K562 (cell line): ENCODE results near the gene ELOF1. TPM values are rescaled to one million over a fixed set of nuclear protein-coding genes. Genes with fewer than 3 reads are reported as not detected.

Experiments used
- CCAR2 ChIP-seq: fragments of 200-400 bp; formaldehyde crosslinking; IDR thresholded peaks from 2 replicates; pipeline ENCODE4 v1.6.1; 2017; ENCODE audit warnings: mild to moderate bottlenecking, low read depth, low read length
- CSDE1 ChIP-seq, 2 experiments: fragments of 450-650 bp; IDR thresholded peaks; 2 replicates each; pipeline ENCODE4 v1.6.1; 2016; ENCODE audit warnings: mild to moderate bottlenecking in 1 of 2
- DNMT1 ChIP-seq: fragments of 450-650 bp; IDR thresholded peaks from 2 replicates; pipeline ENCODE4 v1.6.1; 2016; ENCODE audit warnings: antibody characterized with exemption, mild to moderate bottlenecking
- HDAC2 ChIP-seq: fragments of 450-650 bp; IDR thresholded peaks from 2 replicates; pipeline ENCODE4 v1.6.1; 2016; ENCODE audit warnings: mild to moderate bottlenecking
- KAT2B ChIP-seq: IDR thresholded peaks from one replicate; pipeline ENCODE4 v1.6.1; 2012; ENCODE audit warnings: low read depth, mild to moderate bottlenecking, control low read depth, inconsistent platforms, low read length, moderate library complexity
- KDM5B ChIP-seq: fragments of 200-600 bp; sonication (generic); IDR thresholded peaks from 2 replicates; pipeline ENCODE4 v1.6.1; 2012; ENCODE audit warnings: low read depth, mild to moderate bottlenecking, moderate library complexity, low read length, control low read depth, inconsistent platforms; ENCODE audit not compliant: insufficient replicate concordance
- MYC ChIP-seq, 2 experiments: fragments of 250-450 bp in 1 of 2; sonication (Bioruptor Pico) in 1 of 2; IDR thresholded peaks; 2 replicates each; pipeline versions ENCODE4 v1.5.1 to v1.6.1; 2012 to 2021; ENCODE audit warnings: low read depth in 2 of 2, borderline replicate concordance in 1 of 2, improper control_type of control experiment in 1 of 2, low read length in 1 of 2, mild to moderate bottlenecking in 1 of 2, moderate library complexity in 1 of 2
- NR1H2 ChIP-seq: sonication (generic); formaldehyde crosslinking; IDR thresholded peaks from 2 replicates; pipeline ENCODE4 v1.4.0; 2020; ENCODE audit warnings: mild to moderate bottlenecking, missing genetic modification reagents
- SMARCA4 ChIP-seq: fragments of 450-650 bp; IDR thresholded peaks from 2 replicates; pipeline ENCODE4 v1.6.1; 2016
- SMARCC2 ChIP-seq: fragments of 450-650 bp; IDR thresholded peaks from 2 replicates; pipeline ENCODE4 v1.6.1; 2017; ENCODE audit warnings: antibody characterized with exemption, moderate library complexity, mild to moderate bottlenecking, low read depth
- SUPT5H ChIP-seq: fragments of 450-650 bp; IDR thresholded peaks from 2 replicates; pipeline ENCODE4 v1.6.1; 2016
- ZKSCAN3 ChIP-seq: fragments of 250-450 bp; sonication (Bioruptor Pico); IDR thresholded peaks from 2 replicates; pipeline ENCODE4 v1.4.0; 2020
- ZNF224 ChIP-seq: sonication (generic); formaldehyde crosslinking; IDR thresholded peaks from 2 replicates; pipeline ENCODE4 v1.8.0; 2022; ENCODE audit warnings: mild to moderate bottlenecking, missing genetic modification reagents
- ZNF766 ChIP-seq: fragments of 200-800 bp; sonication (Bioruptor generic); conservative IDR thresholded peaks from 2 replicates; pipeline ENCODE4 v1.6.1; 2016; ENCODE audit warnings: missing genetic modification characterization, missing compliant biosample characterization
- polyA plus RNA-seq, 8 experiments: library from polyadenylated mRNA; depleted of rRNA in 4 of 8; stranded (reverse) in 5 of 8; unstranded in 3 of 8; fragments of >200 nt; fragmentation: Nextera tagmentation in 2 of 8; fragmentation: Illumina TruSeq in 1 of 8; extraction: Ambion mirVana in 2 of 8; extraction: Trizol in 1 of 8; gene quantifications; 2 replicates each; pipeline versions ENCODE4 v1.2.1 to v1.2.3, GENCODE V29; 2011 to 2014; ENCODE audit warnings: inconsistent platforms in 1 of 8, missing spikeins in 1 of 8
- total RNA-seq, 7 experiments: library from RNA; depleted of rRNA in 6 of 7; stranded (reverse); fragments of >200 nt in 6 of 7; fragmentation: Illumina TruSeq in 2 of 7; extraction: Trizol in 2 of 7; gene quantifications; 2 replicates each; pipeline versions ENCODE4 v1.2.1 to v1.2.3, GENCODE V29; 2011 to 2021; ENCODE audit warnings: low replicate concordance in 1 of 7
- TF ChIP-seq, protein P1 (sequence below), 2 experiments: fragments of 250-450 bp in 1 of 2; fragments of 450-650 bp in 1 of 2; sonication (Bioruptor Pico) in 1 of 2; IDR thresholded peaks; 2 replicates each; pipeline versions ENCODE4 v1.6.1 to v1.8.0; 2016 to 2021; ENCODE audit warnings: mild to moderate bottlenecking in 2 of 2, moderate library complexity in 2 of 2, missing compliant biosample characterization in 1 of 2, missing genetic modification characterization in 1 of 2
- TF ChIP-seq, protein P2 (sequence below): fragments of 250-450 bp; sonication (Bioruptor Pico); IDR thresholded peaks from 2 replicates; pipeline ENCODE4 v1.8.0; 2021; ENCODE audit warnings: borderline replicate concordance, mild to moderate bottlenecking, moderate library complexity; ENCODE audit not compliant: poor library complexity, severe bottlenecking
- TF ChIP-seq, protein P3 (sequence below): fragments of 450-650 bp; IDR thresholded peaks from 2 replicates; pipeline ENCODE4 v1.6.1; 2016; ENCODE audit warnings: missing biosample characterization, missing genetic modification characterization
- TF ChIP-seq, protein P4 (sequence below): IDR thresholded peaks from 2 replicates; pipeline ENCODE4 v1.6.1; 2011; ENCODE audit warnings: borderline replicate concordance, low read depth, mild to moderate bottlenecking, moderate library complexity, low read length; ENCODE audit not compliant: insufficient read depth, poor library complexity, severe bottlenecking
- TF ChIP-seq, protein P5 (sequence below), 3 experiments: fragments of 200-800 bp in 1 of 3; sonication (Bioruptor generic) in 1 of 3; sonication (generic) in 1 of 3; formaldehyde crosslinking in 1 of 3; IDR thresholded peaks; 2 replicates each; pipeline versions ENCODE4 v1.6.1 to v1.8.0; 2016 to 2022; ENCODE audit warnings: mild to moderate bottlenecking in 2 of 3, missing compliant biosample characterization in 2 of 3, missing genetic modification characterization in 2 of 3, missing genetic modification reagents in 1 of 3

The ELOF1 gene
- total and polyA plus RNA-seq, 9 of the 15 experiments (the other 6 are each of a cell fraction or from before 2014, with no cell fraction given), result 16.7 to 147 (median 74.2) TPM

DNA sequence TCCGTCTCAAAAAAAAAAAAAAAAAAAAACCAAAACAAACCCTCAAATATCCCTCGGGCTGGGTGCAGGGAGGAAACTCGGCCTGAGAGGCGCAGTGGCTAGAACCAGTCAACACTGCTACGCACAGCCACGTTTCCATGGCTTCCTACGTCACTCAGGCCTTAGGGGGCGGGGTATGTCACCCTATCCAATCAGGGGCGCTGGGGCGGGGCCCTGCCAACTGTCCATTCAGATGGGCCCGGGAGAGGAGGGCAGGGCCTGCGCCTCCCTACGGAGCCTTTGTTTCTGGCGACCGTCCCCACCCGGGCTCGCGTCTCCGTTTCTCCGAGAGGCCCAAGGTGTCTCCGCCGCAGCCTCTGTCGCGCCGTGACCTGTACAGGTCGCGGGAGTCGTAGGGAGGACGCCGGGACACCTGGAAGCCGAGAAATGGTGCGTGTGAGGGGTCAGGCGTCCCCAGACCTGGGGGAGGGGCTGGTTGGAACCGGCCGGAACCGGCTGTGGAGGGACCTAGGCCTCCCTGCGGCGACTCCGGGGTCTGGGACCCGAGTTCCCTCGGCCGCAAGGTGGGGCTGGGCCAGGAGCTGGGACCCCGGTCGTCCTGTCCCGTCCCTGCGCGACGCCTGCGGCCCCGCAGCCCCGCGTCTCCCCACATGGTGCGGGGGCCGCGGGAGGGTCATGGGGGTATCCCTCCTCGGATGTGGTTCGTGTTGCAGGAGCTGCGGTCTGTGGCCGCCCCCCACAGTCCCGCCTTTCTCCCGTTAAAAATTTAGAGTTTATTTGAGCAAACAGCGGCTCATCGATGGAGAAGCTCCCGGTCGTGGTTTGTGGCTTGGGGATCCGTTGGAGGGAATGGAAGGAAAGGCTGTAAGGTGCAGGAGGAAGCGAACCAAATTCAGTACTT lies 38.4 kb upstream of the ELOF1 start, which contains the start of gene ZNF627 (continued):
- TF ChIP-seq, protein P1, sequence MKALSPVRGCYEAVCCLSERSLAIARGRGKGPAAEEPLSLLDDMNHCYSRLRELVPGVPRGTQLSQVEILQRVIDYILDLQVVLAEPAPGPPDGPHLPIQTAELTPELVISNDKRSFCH (CRISPR knock-in tag; IDR thresholded peaks at IDR 0.05), result no peak
- TF ChIP-seq, protein P1 (tag; IDR thresholded peaks at IDR 0.05), result peak; percentile 74; the same call in 1 of the 2 replicates
- TF ChIP-seq, protein P2, sequence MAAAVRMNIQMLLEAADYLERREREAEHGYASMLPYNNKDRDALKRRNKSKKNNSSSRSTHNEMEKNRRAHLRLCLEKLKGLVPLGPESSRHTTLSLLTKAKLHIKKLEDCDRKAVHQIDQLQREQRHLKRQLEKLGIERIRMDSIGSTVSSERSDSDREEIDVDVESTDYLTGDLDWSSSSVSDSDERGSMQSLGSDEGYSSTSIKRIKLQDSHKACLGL, result no peak
- TF ChIP-seq ZNF224 (CRISPR knock-in tag), result 0 out of 2 replicates have a peak, but pooled peaks have one; percentile 46
- TF ChIP-seq, protein P3, sequence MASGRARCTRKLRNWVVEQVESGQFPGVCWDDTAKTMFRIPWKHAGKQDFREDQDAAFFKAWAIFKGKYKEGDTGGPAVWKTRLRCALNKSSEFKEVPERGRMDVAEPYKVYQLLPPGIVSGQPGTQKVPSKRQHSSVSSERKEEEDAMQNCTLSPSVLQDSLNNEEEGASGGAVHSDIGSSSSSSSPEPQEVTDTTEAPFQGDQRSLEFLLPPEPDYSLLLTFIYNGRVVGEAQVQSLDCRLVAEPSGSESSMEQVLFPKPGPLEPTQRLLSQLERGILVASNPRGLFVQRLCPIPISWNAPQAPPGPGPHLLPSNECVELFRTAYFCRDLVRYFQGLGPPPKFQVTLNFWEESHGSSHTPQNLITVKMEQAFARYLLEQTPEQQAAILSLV, result no peak
- TF ChIP-seq KAT2B, result no peak
- TF ChIP-seq, protein P4, sequence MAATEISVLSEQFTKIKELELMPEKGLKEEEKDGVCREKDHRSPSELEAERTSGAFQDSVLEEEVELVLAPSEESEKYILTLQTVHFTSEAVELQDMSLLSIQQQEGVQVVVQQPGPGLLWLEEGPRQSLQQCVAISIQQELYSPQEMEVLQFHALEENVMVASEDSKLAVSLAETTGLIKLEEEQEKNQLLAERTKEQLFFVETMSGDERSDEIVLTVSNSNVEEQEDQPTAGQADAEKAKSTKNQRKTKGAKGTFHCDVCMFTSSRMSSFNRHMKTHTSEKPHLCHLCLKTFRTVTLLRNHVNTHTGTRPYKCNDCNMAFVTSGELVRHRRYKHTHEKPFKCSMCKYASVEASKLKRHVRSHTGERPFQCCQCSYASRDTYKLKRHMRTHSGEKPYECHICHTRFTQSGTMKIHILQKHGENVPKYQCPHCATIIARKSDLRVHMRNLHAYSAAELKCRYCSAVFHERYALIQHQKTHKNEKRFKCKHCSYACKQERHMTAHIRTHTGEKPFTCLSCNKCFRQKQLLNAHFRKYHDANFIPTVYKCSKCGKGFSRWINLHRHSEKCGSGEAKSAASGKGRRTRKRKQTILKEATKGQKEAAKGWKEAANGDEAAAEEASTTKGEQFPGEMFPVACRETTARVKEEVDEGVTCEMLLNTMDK, result peak; percentile 22
- peak; percentile 57; the same call in 1 of the 2 replicates for TF ChIP-seq MYC (IDR thresholded peaks at IDR 0.05; ENCODE audit: low read depth, low read length)
- peak; percentile 86 for TF ChIP-seq MYC (CRISPR knock-in tag; IDR thresholded peaks at IDR 0.05; ENCODE audit: borderline replicate concordance, low read depth)
- TF ChIP-seq CSDE1 (IDR thresholded peaks at IDR 0.05), result peak in 1 of 2 experiments; percentile 22; a peak in 1 of 4 replicates
- TF ChIP-seq SMARCC2, result 0 out of 2 replicates have a peak, but pooled peaks have one; percentile 40
- TF ChIP-seq HDAC2, result 0 out of 2 replicates have a peak, but pooled peaks have one; percentile 15
- no peak for TF ChIP-seq DNMT1
- TF ChIP-seq ZNF766 (CRISPR knock-in tag), result peak; percentile 70; the same call in 1 of the 2 replicates
- peak; percentile 99 for TF ChIP-seq SUPT5H
- 0 out of 2 replicates have a peak, but pooled peaks have one; percentile 75 for TF ChIP-seq NR1H2 (CRISPR knock-in tag)
- TF ChIP-seq ZKSCAN3 (CRISPR knock-in tag), result no peak
- no peak for TF ChIP-seq CCAR2
- TF ChIP-seq KDM5B, result peak; percentile 95
- TF ChIP-seq, protein P5, sequence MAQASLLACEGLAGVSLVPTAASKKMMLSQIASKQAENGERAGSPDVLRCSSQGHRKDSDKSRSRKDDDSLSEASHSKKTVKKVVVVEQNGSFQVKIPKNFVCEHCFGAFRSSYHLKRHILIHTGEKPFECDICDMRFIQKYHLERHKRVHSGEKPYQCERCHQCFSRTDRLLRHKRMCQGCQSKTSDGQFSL (CRISPR knock-in tag; IDR thresholded peaks at IDR 0.05), result no peak
- TF ChIP-seq, protein P5 (tag; IDR thresholded peaks at IDR 0.05), result no peak
- peak; percentile 59 for TF ChIP-seq SMARCA4
